IPS-NIHi11 (cell line): ENCODE data around the gene NBEAL2.

ENCODE experiments used
- DNase-seq: peaks from one replicate; pipeline ENCODE4 v3.0.0; 2012; ENCODE audit warnings: mixed read lengths, low spot score

NBEAL2 gene

DNA sequence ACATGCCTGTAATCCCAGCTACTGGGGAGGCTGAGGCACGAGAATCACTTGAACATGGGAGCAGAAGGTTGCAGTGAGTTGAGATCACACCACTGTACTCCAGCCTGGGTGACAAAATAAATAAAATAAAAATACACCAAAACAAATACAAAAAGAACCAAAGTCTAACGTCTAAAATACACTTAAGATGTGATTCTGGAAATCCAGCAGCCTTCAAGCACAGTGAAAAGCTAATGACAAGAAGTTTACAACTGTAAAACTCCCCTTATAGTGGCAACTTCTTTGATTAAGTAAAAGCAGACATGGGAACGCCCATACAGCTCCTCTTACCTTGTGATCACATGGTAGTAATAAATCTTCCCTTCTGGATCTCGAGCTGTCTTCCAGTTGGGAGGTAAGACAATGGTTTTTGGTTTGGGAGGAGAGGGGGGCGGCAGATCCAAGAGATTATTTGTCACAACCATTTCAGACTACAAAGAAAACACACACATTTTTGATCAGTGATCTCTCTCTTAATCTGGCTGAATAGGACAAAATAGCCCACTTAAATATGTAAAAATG is 62.8 kb downstream of the NBEAL2 start:
- DNase-seq = no peak

DNA sequence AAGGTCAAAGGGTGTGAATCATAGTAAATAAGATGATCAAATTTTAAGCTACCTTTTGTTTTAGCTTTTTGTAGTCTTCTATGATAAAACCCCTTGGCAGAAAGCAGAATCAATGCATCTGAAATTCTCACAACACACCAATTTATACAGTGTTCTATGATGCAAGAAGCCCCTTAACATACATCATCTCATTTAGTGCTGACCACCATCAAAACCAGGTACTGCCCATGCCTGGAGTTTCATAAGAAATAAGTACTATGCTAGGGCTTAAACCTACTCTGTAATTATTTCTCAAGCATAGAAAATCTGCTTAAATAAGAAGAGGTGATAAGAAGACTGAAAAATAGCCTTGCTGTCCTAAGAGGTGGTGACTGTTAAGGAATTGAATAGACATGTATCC is 67.6 kb downstream of the NBEAL2 start:
- no peak for DNase-seq

DNA sequence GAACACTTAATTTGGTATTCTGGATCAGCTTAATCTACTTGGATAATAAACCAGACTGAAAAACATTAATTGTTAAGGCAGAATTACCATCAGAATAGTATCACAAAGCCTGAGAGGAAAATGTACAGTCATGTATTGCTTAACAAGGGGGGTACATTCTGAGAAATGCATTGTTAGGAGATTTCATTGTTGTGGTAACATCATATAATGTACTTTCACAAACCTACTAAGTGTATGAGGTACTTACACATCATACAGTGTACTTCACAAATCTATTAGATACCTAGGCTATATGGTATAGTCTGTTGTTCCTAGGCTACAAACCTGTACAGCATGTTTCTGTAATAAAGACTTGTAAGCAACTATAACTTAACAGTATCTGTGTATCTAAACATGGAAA is 68.2 kb downstream of the NBEAL2 start:
- no peak for DNase-seq

DNA sequence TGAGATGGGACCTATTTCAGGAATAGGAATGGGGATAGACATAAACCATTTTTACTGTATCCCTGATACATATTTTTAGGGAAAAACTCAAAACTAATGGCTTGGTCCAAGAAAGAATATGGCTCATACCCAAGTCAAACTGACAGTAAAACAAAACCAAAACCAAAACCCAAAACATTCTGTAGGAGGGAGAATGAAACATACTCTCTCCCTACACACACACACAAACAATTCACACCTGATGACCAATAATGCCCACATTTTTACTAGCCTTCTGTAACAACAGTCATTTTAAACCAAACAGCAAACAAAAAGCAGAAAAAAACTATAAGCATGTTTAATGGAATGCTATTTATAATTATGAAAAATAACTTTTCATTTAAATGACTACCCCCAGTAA is 74.9 kb downstream of the NBEAL2 start:
- no peak for DNase-seq

DNA sequence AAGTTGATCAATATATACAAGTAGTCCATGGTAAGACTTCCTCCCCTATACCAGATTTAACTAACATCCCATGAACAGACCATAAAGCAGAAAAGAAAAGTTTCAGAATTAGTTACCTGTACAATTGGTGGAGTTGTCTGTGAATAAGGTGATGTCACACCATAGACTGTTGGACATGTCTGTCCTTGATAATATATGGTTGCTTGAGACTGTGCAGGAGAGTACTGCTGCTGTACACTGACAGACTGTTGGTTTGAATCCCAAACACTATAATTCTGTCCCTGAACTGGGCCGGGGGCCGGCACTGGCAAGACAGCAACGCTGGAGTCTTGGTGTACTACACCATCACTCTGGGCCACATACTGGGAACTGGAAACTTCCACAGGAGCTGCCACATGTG is 77.2 kb downstream of the NBEAL2 start:
- no peak for DNase-seq

DNA sequence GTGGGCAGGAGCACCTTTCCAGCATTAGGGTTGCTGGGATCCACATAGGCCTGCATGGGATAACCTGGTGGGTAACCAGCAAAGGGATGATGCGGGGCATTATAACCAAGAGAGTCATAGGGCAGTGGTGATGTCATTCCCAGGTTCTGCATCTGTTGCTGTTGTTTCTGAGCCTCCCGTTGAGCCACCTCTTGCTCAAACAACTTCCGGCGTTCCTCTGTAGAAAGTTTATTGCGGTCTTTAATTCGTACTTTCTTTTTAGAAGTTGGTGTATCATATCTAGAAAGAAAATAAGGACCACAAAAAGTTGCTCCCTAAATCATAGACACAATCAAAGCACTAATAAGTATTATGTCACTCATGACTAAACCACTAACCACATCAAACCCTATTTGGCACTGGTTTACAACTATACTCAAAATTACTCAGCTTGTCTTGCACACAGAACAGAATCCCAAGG is 77.8 kb downstream of the NBEAL2 start:
- DNase-seq = no peak
